ENCODE results near the gene SEMA3B.

The SEMA3B gene

GRCh38 chr3:50317300-50317699 is 48.4 kb downstream of the SEMA3B start:
- DNase-seq (ENCODE audit: low read depth), result no peak

GRCh38 chr3:50318163-50318562 is 49.2 kb downstream of the SEMA3B start:
- DNase-seq (ENCODE audit: low read depth), result no peak

- DNase-seq (ENCODE audit: low read depth), result no peak
Observed at GRCh38 chr3:50318615-50319014, 49.7 kb downstream of the SEMA3B start.

- DNase-seq (ENCODE audit: low read depth), result no peak
Observed at GRCh38 chr3:50319181-50319893, 50.4 kb downstream of the SEMA3B start.

GRCh38 chr3:50319894-50320625 is 51.1 kb downstream of the SEMA3B start:
- DNase-seq (ENCODE audit: low read depth), result no peak

- no peak for DNase-seq (ENCODE audit: low read depth)
Observed at GRCh38 chr3:50320853-50321335, 51.9 kb downstream of the SEMA3B start.

DNA sequence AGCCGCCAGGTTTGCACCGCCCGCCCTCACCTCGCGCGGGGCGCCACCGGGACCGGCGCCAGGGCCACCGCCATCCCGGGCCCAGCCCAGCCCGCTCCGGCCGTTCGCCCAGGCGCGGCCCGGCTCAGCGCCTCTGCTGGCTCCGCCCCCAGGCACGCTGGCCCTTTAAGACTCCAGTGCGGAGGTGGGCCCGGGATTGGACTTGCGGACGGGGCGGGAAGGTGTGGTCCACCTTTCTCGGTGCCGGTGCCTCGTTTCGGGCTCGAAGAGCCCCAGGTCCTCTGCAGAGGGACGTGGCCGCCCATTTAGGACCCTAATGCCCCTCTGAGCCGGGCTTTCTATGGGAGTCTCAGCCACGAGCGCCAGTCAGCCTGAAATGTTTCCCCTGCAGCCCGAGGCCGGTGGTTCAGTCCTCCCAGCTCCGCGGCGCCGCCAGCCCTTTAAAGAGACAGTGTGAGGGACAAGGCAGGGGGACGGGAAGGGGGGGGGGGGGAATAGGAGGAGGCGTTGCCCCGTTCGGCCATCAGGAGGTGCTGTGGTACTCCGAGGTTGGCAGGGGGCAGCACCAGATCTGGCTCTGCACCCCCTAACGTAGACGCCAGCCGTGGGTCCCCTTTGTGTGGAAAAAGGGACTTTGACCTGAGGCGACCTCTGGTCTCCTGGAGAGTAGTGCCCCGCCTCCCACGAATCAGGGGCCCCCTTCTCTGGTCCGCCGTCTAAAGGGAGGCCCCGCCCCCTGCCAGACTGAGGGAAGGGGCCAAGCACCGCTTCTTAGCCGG is 52.6 kb downstream of the SEMA3B start:
- peak; percentile 82 for DNase-seq (ENCODE audit: low read depth)

- DNase-seq (ENCODE audit: low read depth), result no peak
Observed at GRCh38 chr3:50322115-50322385, 53.1 kb downstream of the SEMA3B start.

- DNase-seq (ENCODE audit: low read depth), result no peak
Observed at GRCh38 chr3:50322386-50323091, 53.6 kb downstream of the SEMA3B start, which contains the start of gene HYAL2. TSS of gene HYAL2 (minus strand) at chr3:50322745. CDS start at chr3:50320489, 2,256 bp downstream.

DNA sequence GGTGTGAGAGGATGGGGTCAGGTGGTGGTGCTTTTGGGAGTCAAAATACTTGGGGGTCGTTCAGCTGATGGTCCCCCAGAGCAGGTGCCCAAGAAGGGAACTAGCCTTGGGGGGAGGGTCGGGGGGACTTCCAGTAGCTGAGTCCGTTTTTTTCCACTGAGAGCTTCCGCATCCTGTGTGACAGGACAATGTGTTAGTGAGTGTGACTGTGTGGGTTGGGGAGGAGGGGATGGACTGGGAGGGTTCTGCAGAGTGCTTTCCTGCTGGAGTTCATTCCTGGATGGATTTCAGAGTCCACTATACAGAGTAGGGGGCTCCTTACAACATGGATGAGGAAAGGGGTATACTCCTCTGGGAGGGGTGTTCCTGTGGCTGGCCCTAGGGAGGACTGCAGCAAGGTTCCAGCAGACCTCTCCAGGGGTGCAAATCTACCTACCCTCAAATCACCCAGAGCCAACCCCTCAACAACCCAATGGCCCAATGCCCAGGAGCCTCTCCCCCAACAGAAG is 54.2 kb downstream of the SEMA3B start:
- no peak for DNase-seq (ENCODE audit: low read depth)

GRCh38 chr3:50323614-50324199 is 54.8 kb downstream of the SEMA3B start:
- DNase-seq (ENCODE audit: low read depth), result no peak

DNA sequence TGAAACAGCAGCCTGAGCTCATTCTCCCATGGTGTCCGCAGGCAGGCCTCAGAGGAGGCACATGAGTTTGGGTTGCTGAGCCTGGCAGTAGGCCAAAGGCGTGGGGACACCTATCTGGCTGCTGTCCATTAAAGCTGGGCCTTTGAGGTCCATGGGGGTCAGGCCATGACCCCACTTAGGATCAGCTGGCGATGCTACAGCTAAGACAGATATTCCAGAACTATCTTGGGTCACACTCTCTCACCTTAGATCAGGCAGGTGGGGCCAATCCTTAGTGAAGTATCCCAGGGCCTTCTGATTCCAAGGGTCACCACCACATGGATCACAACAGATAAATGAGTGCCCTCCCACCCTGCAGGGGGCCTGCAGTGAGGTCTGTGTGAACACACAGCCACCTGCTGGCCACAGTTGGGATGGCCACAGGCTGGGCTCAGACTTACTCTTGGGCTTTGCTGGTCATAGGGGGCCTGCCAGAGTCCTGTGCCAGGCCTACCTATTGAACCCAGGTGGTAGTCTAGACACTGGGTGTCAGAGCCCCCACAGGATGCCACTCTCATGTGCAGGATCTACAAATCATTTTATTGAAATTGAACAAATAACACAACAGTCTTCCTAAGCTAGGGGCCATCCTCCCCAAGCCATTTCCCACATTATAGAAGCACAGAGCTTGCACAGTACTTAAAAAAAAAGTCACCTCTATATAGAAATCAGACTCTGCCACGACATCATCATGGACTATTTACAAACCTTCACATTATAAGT is 55.6 kb downstream of the SEMA3B start:
- DNase-seq (ENCODE audit: low read depth), result no peak

DNA sequence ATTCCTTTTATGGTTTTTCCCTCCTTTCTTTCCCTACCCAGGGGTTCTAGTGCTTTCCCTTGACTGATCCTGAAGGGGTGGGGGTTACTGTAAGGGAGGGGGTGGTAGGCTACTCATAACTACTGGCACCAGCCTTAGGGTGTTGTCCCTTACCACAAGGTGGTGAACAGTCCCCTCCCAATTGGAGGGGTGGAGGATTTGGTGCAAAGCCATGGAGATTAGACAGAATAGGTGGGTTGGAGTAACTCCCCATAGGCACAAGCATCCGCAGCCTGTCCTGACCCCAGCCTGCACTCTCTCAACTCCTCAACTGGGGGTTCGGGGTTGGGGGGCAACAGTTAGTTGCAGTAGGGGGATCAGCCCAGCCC is 56.1 kb downstream of the SEMA3B start:
- DNase-seq (ENCODE audit: low read depth), result no peak

DNA sequence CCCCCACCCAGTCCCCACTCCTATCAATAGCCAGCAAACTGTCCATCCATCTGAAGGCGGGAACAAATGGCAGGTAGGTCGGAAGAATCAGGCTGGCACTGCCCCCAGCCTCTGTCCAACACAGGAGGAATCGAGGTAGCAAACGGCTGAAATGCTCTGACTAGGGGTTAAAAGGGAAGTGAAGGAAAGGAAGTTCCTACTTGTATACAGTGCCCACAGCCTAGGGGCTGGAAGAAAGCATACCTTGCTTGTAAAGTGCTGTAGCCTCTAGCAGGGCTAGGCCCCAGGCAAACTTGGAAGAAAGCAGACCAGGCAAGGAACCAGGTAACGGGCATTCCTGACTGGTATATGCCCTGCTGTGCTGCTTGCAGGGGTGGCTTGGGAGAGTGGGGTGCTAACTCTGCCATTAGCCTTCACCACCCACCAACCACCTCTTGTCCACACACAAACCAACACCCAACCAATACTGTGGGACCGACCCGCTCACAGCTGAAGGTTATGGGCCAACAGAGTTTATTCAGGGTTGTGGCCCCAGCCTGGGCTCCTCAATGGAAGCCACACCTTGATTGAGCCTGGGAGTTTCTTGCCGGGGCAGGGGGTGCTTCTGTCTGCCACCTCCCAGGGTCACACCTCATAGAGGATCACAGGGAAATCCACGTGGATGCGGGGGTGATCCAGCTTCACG is 56.7 kb downstream of the SEMA3B start:
- DNase-seq (ENCODE audit: low read depth), result no peak

DNA sequence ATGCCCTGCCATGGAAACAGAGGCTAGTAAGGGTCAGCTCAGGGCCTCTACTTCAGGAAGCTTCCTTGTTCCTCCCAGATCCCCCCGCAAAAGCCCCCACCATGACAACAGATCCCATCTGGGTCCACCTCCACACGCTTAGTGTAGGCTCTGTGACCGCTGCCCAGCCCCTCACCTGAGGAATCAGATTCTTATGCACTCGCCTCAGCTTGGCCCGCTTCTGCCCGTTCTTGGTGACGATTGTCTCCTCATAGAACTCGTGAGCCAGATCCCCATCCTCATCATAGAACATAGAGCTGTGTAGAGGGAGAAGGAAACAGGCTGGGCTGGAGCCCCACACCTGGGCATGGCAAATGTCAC is 57.2 kb downstream of the SEMA3B start:
- DNase-seq (ENCODE audit: low read depth), result no peak

- DNase-seq (ENCODE audit: low read depth), result no peak
Observed at GRCh38 chr3:50327129-50327528, 58.2 kb downstream of the SEMA3B start.
